KBM-7 (cell line): ENCODE measurements around the gene SLC25A1.

Experiments
- DNase-seq: peaks from one replicate; pipeline ENCODE4 v3.0.0-alpha.2; 2015
- in situ Hi-C: fragments of 300-500 bp; cut with MboI; formaldehyde crosslinking; loops from 2 replicates; pipeline ENCODE4 v1.14.3; 2020; ENCODE audit warnings: low sequenced_read_pairs, low pct_unique_long_range_greater_than_20kb, mixed read lengths

Gene SLC25A1

DNA sequence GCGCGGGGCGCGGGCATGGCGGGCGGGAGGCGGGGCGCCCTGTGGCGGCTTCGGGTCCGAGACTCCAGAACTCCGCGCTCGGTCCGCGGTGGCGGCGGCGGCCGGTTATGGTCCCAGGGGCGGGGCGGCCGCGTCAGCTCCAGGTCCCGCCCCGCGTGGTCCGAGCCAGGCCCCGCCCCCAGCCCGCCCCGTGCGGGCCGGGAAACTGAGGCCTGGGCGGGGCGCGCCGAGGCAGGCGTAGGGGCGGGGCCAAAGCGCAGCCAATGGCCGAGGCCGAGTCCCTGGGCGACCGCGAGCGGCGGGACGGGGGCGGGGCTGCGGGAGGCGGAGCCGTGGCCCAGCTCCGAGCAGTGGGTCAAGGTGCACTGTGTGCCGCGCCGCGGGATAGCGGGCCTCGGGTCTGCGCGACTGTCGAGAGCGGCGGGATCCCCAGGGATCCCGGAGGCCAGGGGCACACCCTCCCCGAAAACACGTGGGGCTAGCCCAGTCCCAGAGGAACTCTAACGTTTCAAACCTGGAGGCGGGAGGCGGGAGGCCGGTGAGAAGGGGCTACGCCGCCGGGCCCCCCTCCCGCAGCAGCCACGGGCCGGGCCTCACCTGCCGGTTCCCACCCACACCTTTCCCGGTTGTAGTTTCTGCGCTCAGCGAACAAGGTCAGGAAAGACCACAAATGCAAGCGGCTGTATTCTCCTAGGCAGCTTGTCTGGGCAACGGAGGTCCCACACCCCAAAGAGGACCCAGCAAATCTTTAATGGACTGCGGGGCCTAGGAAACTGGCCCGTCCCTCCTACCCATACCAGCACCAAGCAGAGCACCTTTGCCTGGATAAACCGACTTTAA, at the start of gene SLC25A1:
TSS of gene SLC25A1 (minus strand) at position 80 of the 840 bp plus-strand sequence. CDS start at position 17, 63 bp downstream.
- DNase-seq: peak; percentile 81
- in situ Hi-C loops: loop anchor here (25.0 kb wide), 1 partner anchor 92 kb away; no protein-coding TSS in a partner anchor

DNA sequence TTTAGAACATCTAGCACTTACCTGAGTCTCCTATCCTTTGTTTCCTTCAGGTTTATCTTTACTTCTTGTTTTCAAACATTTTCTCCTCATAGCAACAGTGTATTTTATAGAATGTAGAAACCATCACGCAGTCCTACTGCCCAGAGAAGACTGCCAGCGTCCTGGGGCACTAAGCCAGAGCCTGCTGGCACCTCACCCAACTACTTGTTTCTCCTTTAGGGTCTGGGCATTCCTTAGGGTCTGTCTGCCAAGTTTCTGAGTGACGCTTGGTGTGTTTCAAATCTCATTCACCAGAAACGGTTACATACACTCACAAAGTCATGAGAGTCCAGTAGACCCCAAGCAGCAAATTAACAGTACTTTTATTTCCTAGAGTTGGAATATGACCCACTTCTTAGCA, 49.6 kb upstream of the SLC25A1 start:
- DNase-seq: no peak
- in situ Hi-C loops: no loop called here

DNA sequence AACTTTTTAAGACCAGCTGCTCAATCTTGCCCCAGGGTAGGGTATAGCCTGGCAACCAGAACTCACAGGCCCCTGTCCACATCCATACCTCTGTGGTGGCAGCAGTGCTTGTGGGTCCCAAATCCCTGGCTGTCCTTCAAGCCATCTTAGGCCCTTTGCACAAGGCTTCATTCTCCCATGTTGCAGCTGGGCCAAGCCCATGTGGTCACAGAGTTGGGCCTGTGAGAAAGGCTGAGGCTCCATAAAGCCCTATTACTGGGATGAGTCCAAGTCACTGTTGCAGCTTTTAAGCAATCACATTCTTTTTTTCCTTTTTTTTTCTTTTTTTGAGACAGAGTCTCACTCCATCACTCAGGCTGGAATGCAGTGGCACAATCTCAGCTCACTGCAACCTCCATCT, 47.9 kb upstream of the SLC25A1 start:
- in situ Hi-C loops: no loop called here
- no peak for DNase-seq

DNA sequence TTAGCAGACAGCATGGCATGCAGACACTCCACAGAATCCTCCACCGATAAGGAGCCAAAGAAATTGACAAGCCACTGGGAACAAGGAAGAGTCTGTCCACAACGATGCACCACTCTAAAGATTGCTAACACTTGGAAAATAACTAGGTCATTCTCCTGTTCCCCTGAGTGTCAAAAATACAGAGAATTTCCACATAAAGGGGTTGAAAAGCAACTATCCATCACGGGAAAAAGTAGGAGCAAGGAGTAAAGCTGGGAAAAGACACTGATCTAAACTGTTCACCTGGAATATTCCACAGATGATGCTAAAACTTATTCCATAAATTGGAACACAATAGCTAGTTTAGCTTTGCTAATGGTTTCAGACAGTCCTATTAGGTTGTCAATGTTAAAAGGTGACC, 47.0 kb upstream of the SLC25A1 start:
- DNase-seq: no peak
- in situ Hi-C loops: no loop called here

DNA sequence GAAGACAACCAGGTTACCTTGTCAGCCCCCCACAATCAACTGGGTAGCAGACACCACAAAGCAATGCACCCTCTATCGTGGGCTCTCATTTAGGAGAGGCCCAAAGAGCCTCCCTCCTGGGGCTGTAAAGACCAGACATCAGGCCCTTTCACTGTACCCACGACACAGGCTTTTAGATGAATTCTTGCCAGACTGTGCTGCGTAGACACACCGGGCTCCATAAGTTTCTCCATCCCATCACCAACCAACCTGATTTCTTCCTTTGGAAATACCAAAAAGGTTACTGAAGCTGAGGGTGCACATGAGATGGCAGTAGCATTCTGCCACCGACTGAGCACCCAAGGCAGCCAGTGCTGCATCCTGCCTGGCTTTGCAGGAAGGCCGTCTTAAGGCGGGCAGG, 46.4 kb upstream of the SLC25A1 start:
- DNase-seq: no peak
- in situ Hi-C loops: no loop called here

DNA sequence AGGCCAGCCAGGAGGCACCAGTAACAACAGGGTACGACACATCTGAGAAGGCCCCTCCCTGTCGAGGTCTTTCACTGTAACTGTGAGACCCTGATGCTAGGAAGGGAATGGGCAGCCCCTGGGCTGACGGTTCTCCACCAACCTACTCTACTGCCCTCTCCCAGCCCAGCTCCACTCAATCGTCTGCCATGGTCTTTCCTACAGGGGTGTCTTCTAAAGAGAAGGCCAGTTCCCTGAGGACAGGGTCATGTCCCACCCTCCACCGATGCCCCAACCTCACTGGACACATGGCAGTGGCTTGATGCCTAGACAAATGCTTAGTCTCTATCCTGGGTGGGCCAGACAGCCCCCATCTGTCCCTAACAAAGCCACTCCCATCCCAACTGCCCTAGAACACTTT, 46.0 kb upstream of the SLC25A1 start:
- in situ Hi-C loops: no loop called here

DNA sequence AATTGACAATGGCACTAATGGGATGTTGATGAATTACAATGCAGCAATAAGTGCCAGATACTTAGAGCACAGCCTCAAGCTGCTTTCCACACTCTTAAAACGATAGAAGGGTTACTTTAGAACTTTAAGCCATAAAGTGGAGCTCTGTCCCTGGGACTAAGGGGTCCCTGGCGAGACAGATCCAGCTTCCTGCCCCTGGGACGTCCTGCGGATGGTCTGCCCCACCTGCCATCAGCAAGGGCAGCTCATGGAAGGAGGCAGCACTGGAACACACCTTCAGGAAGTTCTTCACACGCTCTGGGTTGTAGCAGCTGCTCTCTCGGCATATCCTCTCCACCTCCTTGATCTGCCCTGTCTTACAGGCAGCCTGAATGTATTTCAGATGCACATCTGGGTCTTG, 45.1 kb upstream of the SLC25A1 start:
- DNase-seq: no peak
- in situ Hi-C loops: no loop called here

More for the DNA sequence above, 46.0 kb upstream of the SLC25A1 start:
- no peak for DNase-seq

DNA sequence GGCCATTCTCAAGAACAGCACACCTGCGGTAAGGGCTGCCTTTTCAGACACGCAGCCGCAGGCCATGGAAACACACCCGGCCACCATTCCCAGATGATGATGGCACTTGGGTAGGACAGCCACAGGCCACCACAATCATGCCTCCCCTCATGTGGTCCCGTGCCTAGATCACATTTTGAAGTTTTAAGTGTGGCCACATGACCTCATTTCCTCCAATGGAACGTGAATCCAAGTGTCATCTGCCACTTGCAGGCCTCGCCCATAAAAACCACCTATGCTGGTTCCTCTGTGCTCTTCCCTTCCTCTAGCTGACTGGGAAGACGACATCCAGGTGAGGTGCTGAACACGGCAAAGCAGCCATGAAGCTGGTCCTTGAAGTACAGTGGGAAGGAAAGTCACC, 44.6 kb upstream of the SLC25A1 start:
- no peak for DNase-seq
- in situ Hi-C loops: no loop called here

DNA sequence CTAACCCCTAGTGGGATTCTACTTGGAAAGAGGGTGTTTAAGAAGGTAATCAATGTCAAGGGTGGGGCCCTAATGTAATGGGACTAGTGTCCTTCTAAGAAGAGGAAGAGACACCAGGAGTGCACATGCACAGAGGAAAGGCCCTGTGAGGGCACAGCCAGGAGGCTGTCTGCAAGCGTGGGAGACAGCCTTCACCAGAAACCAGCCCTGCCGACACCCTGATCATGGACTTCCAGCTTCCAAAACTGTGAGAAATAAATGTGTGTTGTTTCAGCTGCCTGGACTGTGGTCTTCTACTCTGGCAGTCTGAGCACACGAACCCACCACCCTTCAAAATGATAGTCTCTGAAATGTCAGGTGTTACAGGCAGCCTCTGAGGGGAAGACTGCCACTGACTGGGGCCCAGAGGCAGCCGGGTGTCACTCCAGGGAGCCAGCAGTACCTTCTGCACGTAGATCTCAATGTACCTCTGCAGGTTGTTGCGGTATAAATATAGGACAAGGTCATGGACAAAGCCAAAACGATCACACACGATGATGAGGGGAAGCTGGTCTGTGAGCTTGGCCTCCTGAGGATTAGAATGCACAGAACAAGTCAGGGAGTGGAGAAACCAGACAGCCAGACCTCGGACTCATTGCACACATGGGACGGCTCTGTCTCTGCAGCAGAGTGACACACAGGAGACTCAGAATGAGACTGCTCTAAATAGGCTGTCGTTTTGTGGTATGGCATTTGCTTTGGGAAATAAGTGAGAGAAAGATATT, 43.9 kb upstream of the SLC25A1 start:
- DNase-seq: no peak
- in situ Hi-C loops: no loop called here

DNA sequence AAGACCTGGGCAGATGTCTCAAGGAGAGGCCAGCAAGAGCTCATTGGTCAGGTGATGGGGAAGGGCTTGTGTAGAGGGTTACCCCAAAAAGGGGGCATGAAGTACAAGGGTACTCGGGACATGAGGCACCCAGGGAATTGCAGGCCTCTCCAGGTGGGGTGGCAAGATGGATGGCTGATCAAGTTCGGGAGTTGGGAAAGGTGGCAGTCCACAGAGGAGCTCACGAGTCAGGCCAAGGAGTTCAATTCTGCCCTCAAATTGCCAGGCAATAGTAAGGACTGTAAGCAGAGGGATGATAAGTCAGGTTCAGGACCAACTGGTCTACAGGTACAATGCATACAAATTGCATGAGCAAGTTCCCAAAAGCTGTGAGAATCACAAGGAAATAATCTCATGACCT, 42.3 kb upstream of the SLC25A1 start:
- in situ Hi-C loops: no loop called here

DNA sequence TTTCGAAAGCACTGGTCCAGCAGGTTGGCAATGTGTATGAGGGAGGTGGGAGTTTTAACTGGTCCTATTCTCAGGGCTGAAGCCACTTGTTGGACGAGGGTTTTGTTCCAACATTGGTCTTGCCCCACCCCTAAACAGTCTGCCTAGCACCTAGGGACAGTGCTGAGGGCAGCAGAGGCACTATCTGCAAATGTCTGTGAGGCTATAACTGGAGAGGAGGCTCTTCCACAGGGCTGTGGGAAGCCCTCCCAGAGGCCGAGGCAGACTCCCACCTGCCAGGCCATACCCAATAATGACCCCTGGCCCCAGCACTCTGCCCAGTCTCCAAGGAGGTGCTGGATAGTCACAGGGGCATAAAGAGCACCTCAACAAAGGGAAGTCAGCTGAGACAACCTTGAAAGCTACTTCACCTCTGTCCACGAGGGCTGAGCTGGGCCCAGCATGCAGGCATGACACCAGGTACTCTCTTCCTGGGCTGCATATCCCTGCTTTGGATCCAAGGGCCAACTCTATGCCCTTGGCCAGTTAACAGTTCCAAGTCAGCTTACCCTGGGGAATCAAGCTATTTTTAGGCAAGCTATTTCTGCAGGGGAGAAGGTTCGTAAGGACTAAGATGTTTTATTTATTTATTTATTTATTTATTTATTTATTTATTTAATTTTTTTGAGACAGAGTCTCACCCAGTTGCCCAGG, 40.2 kb upstream of the SLC25A1 start:
- no peak for DNase-seq
- in situ Hi-C loops: no loop called here

More for the DNA sequence above, 42.3 kb upstream of the SLC25A1 start:
- DNase-seq: no peak

DNA sequence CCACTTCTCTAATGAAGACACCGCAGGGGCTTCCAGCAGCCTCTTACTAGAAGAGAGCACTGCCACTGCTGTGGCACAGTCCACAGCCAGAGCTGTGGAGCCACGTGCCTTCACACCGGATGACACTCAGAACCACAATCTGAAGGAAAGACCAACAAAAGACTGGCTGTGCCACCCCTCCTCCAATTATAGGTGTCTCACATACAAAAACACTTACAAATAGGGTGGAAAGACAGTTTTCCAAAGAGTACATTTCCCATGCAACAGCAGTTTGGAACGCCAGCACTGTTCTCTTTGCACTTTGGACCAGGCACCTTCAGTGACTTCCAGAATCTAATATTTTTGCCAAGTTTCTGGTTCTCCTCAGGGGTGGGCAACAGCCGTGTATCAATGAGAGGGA, 38.0 kb upstream of the SLC25A1 start:
- in situ Hi-C loops: no loop called here

DNA sequence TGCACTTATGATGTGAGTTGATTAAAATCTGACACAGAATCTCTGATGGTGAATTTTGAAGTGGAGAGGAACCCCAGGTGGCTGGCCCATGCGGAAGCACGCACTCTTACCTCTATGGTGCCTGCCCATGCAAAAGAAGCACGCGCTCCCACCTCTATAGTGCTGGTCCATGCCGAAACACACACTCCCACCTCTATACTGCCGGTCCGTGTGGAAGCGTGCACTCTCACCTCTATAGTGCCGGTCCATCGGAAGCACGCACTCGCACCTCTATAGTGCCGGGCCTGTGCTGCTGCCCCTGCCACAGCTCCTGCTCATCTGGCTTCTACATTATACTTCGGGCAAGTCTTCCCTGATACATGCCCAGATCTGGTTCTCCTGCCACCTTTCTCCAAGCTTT, 36.8 kb upstream of the SLC25A1 start:
- no peak for DNase-seq
- in situ Hi-C loops: no loop called here

More for the DNA sequence above, 38.0 kb upstream of the SLC25A1 start:
- no peak for DNase-seq

DNA sequence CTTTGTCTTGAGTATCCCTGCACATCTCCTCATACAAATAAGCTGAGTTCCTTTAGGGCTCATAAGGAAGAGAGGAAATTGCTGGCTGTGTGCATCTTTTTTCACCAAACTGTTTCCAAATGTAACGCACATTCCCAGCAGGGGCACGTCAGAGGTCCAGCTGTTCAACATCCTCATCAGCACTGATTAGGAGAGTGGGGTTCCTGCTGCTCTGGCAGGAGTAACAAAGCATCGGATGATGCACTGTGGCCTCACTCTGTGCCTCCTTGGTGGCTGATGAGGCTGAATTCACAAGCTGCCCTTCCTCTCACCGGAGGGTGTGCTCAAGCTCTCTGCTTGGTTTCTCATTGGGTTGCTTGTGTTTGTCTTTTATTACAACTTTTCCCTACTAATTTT, 35.5 kb upstream of the SLC25A1 start:
- in situ Hi-C loops: no loop called here

DNA sequence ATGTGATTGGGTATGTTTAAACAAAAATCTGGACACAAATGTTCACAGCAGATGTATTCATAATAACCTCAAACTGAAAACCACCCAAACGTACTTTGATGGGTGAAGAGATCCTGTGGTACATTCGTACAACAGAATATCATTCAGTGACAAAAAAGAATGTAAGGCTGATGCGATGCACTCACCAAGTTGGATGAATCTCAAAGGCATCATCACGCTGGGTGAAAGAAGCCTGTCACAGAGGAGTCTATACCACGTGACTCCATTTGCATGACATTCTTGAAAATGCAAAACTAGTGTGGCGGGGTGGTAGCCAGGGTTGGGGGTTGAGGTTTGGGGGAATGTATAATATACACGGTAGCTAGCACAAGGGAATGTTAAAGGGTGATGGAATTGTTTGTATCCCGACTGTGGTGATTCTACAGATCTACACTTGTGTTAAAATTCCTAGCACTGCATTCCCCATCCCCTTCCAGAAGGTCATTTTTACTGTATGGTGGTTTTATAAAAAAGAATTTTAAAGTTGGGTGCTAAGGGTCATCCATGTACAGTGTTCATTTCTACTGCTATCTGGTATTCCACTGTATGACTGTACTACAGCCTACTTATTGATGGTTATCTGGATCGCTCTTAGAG, 35.0 kb upstream of the SLC25A1 start:
- in situ Hi-C loops: no loop called here
- no peak for DNase-seq

More for the DNA sequence above, 35.5 kb upstream of the SLC25A1 start:
- DNase-seq: no peak

DNA sequence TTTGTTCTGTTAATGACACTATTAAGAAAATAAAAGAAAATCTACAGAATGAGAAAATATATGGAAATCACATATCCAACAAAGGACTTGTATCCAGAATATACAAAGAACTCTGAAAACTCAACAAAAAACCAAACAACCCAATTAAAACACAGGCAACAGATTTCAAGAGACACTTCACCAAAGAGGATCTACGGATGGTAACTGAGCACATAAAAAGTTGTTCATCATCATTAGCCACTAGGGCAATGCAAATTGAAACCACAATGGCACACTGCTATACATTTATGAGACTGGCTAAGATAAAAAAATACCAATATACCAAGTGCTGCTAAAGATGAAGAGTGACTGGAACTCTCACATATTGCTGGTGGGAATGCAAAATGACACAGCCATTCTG, 34.5 kb upstream of the SLC25A1 start:
- DNase-seq: no peak
- in situ Hi-C loops: no loop called here

DNA sequence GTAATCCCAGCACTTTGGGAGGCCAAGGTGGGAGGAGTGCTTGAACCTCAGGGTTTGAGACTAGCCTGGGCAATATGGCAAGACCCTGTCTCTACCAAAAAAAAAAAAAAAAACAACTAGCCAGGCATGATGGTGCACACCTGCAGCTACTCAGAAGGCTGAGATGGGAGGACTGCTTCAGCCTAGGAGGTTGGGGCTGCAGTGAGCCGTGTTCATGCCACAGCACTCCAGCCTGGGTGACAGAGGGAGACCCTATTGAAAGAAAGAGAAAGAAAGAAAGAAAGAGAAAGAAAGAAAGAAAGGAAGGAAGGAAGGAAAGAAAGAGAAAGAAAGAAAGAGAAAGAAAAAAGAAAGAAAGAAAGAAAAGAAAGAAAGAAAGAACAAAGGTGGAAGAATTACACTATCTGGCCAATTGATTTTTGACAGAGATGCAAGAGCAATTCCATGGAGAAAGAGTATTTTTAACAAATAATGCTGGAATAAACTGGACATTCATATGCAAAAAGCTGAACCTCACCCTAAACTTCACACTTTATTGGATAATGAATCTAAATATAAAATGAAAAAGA, 33.9 kb upstream of the SLC25A1 start:
- in situ Hi-C loops: no loop called here
- DNase-seq: no peak

DNA sequence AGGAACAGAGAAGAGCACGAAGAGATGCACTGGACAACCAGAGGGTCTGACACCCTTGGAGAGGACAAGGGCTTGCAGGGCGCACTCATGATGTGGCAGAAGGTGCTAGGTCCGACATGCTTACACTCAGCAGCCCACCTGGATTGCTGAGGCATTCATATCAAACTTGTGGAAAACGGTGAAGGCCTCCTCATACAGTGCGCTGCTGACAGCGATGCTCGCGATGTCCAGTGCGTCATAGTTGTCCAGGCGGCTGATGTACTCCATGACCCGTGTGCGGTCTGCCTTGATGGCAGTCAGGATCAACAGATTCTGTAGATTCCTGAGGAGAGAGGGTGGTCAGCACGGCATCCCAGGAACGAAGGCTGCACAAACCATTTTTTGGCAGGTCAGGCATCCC, 31.7 kb upstream of the SLC25A1 start:
- no peak for DNase-seq
- in situ Hi-C loops: no loop called here

DNA sequence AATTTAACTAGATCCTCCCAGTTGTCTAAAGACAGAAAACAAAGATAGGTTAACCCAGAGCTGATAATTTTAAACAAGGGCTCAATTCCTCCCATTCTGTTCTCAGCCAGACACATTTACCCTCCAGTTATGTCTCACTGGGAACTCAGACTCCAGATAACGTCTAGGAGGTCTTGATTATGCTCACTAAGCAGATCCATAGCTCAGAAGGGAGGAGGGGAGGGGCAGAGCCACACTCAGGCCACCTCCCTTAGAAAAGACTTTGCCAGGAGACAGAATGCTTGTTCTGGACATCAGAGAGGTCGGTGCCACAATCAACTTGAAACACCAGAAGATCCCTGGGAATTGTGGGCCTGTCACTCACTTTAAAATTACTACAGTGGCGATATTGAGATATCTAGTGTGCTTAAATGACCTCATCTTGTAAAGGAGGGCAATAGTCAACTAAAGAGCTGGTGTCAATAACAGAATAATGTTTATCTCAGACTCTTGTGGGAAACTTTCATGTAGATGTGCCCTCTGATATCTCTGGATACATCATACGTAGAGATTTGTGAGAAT, 29.8 kb upstream of the SLC25A1 start:
- in situ Hi-C loops: no loop called here
- no peak for DNase-seq
